A549 (cell line): ENCODE measurements around the gene PKD1. TPM values are rescaled to one million over a fixed set of nuclear protein-coding genes. Genes with fewer than 3 reads are reported as not detected.

Experiments
- ATAC-seq, 2 experiments: fragments of 200-7000 bp in 1 of 2; fragments of >200 bp in 1 of 2; cut with Nextera tagmentation in 1 of 2; cut with Tn5 transposase in 1 of 2; 3 replicates each; pipeline versions ENCODE4 v1.8.0 to v1.9.1; 2018 to 2020; ENCODE audit warnings: mild to moderate bottlenecking in 1 of 2, moderate library complexity in 1 of 2
- CTCF ChIA-PET: fragments of 300-600 bp; sonication (Branson Sonifier 250); formaldehyde crosslinking; extraction: SDS; loops from one replicate; lab custom pipeline; 2021; ENCODE audit warnings: antibody characterized with exemption, inconsistent platforms; lab: Yijun Ruan, JAX
- POLR2A ChIA-PET: fragments of 350-600 bp; formaldehyde crosslinking; extraction: SDS; loops from one replicate; lab custom pipeline; 2021; ENCODE audit warnings: antibody characterized with exemption, inconsistent platforms; lab: Yijun Ruan, JAX
- DNase-seq, 2 experiments: peaks; one replicate each; pipeline versions ENCODE4 v3.0.0 to v3.0.0-alpha.2; 2011 to 2016; ENCODE audit warnings: low read depth in 1 of 2, low spot score in 1 of 2
- FAIRE-seq: peaks from 2 replicates; lab custom pipeline; 2011; peaks lifted over from hg19 to GRCh38; lab: Jason Lieb, UNC
- H3K27ac ChIP-seq, 2 experiments: fragments of >200 bp; sonication (Bioruptor Twin); formaldehyde crosslinking; 3 replicates each; pipeline ENCODE4 v1.5.1; 2016 to 2017
- H3K4me1 ChIP-seq: fragments of >200 bp; sonication (Bioruptor Twin); formaldehyde crosslinking; 3 replicates; pipeline ENCODE4 v1.6.1; 2016
- H3K4me2 ChIP-seq: fragments of >200 bp; sonication (Bioruptor Twin); formaldehyde crosslinking; 3 replicates; pipeline ENCODE4 v1.6.1; 2016
- H3K4me3 ChIP-seq: fragments of >200 bp; sonication (Bioruptor Twin); formaldehyde crosslinking; 3 replicates; pipeline ENCODE4 v1.5.1; 2016
- H3K9me3 ChIP-seq: fragments of >200 bp; sonication (Bioruptor Twin); formaldehyde crosslinking; 3 replicates; pipeline ENCODE4 v1.6.1; 2016
- CBX2 ChIP-seq: fragments of 200-600 bp; sonication (generic); IDR thresholded peaks from 2 replicates; pipeline ENCODE4 v1.6.1; 2016; ENCODE audit warnings: low read depth, mild to moderate bottlenecking, borderline replicate concordance
- CBX8 ChIP-seq: fragments of 200-600 bp; sonication (generic); IDR thresholded peaks from 2 replicates; pipeline ENCODE4 v1.6.1; 2016
- CHD4 ChIP-seq: fragments of 200-600 bp; sonication (generic); IDR thresholded peaks from 2 replicates; pipeline ENCODE4 v1.6.1; 2016; ENCODE audit warnings: antibody characterized with exemption, mild to moderate bottlenecking, borderline replicate concordance
- CTCF ChIP-seq: fragments of >200 bp; sonication (Bioruptor Twin); formaldehyde crosslinking; IDR thresholded peaks from 3 replicates; pipeline ENCODE4 v1.5.1; 2016
- E2F6 ChIP-seq: IDR thresholded peaks from 2 replicates; pipeline ENCODE4 v1.6.1; 2012; ENCODE audit warnings: low read depth, borderline replicate concordance
- EHF ChIP-seq: fragments of 250-450 bp; sonication (Bioruptor Pico); IDR thresholded peaks from 2 replicates; pipeline ENCODE4 v1.5.0; 2020; ENCODE audit warnings: mild to moderate bottlenecking
- EHMT2 ChIP-seq: fragments of 200-600 bp; sonication (generic); IDR thresholded peaks from 2 replicates; pipeline ENCODE4 v1.6.1; 2016; ENCODE audit warnings: antibody characterized with exemption, low read depth, mild to moderate bottlenecking, moderate library complexity
- FOSL2 ChIP-seq, 2 experiments: fragments of 450-650 bp in 1 of 2; fragments of >200 bp in 1 of 2; sonication (Bioruptor Twin) in 1 of 2; formaldehyde crosslinking; IDR thresholded peaks; 2 replicates each; pipeline versions ENCODE4 v1.5.0 to v1.6.1; 2016 to 2020; ENCODE audit warnings: mild to moderate bottlenecking in 1 of 2, moderate library complexity in 1 of 2
- HEYL ChIP-seq: fragments of 250-450 bp; sonication (Bioruptor Pico); IDR thresholded peaks from 2 replicates; pipeline ENCODE4 v1.8.0; 2021; ENCODE audit warnings: mild to moderate bottlenecking, moderate library complexity
- HOXB13 ChIP-seq: fragments of 250-450 bp; sonication (Bioruptor Pico); IDR thresholded peaks from 2 replicates; pipeline ENCODE4 v1.5.0; 2020; ENCODE audit warnings: low read depth, mild to moderate bottlenecking, moderate library complexity
- MYC ChIP-seq: IDR thresholded peaks from 2 replicates; pipeline ENCODE4 v1.6.1; 2012; ENCODE audit warnings: mild to moderate bottlenecking, inconsistent platforms, low read length, improper control_type of control experiment, borderline replicate concordance
- POLR2A ChIP-seq: IDR thresholded peaks from 2 replicates; pipeline ENCODE4 v1.6.1; 2012; ENCODE audit warnings: mild to moderate bottlenecking, low read length
- POLR2AphosphoS2 ChIP-seq: conservative IDR thresholded peaks from 2 replicates; pipeline ENCODE4 v1.6.1; 2012; ENCODE audit warnings: low read length, improper control_type of control experiment, inconsistent platforms
- RARB ChIP-seq: fragments of 250-450 bp; sonication (Bioruptor Pico); IDR thresholded peaks from 2 replicates; pipeline ENCODE4 v1.8.0; 2021; ENCODE audit warnings: mild to moderate bottlenecking, moderate library complexity
- RCOR1 ChIP-seq: fragments of 150-350 bp; IDR thresholded peaks from 2 replicates; pipeline ENCODE4 v1.6.1; 2014; ENCODE audit warnings: antibody characterized with exemption, low read length, low read depth
- REST ChIP-seq: fragments of 200-600 bp; sonication (generic); IDR thresholded peaks from 2 replicates; pipeline ENCODE4 v1.6.1; 2016; ENCODE audit warnings: antibody characterized with exemption, mild to moderate bottlenecking, moderate library complexity
- RNF2 ChIP-seq: fragments of 200-600 bp; sonication (generic); IDR thresholded peaks from 2 replicates; pipeline ENCODE4 v1.6.1; 2016; ENCODE audit warnings: low read depth, mild to moderate bottlenecking, antibody characterized with exemption, moderate library complexity, borderline replicate concordance
- SMC3 ChIP-seq: fragments of >200 bp; sonication (Bioruptor Twin); formaldehyde crosslinking; IDR thresholded peaks from 3 replicates; pipeline ENCODE4 v1.6.1; 2018; ENCODE audit warnings: inconsistent platforms
- TP53 ChIP-seq: fragments of 250-450 bp; sonication (Bioruptor Pico); IDR thresholded peaks from 2 replicates; pipeline ENCODE4 v1.5.0; 2021; ENCODE audit warnings: mild to moderate bottlenecking, moderate library complexity
- ZC3H11A ChIP-seq: fragments of 450-650 bp; IDR thresholded peaks from 2 replicates; pipeline ENCODE4 v1.6.1; 2014; ENCODE audit warnings: antibody characterized with exemption, mild to moderate bottlenecking
- ZSCAN20 ChIP-seq: fragments of 250-450 bp; sonication (Bioruptor Pico); IDR thresholded peaks from 2 replicates; pipeline ENCODE4 v1.8.0; 2022; ENCODE audit warnings: mild to moderate bottlenecking, moderate library complexity
- WGBS: methylation state at CpG from one replicate; pipeline ENCODE4 v1.1.6; 2017; ENCODE audit errors: missing lambda C conversion rate; 5-methylcytosine and 5-hydroxymethylcytosine counted together
- polyA plus RNA-seq, 4 experiments: library from polyadenylated mRNA; depleted of rRNA in 3 of 4; stranded (reverse); fragments of >200 nt; fragmentation: RNase III in 1 of 4; extraction: RNeasy Plus Mini Kit Qiagen cat#74134 plus additional on column Dnase treatment in 1 of 4; gene quantifications; 2 replicates in 3 of 4; 3 replicates in 1 of 4; pipeline ENCODE4 v1.2.3, GENCODE V29; 2011 to 2017

The PKD1 gene
- polyA plus RNA-seq, 2 of the 4 experiments (the other 2 are of a cell fraction), result 11.5 to 39.2 TPM

GRCh38 chr16:2180962-2181923 is 45.5 kb upstream of the PKD1 start:
- Histone ChIP-seq H3K9me3 (no peaks in the 10 kb centered on the region), H3K27ac (no peak overlapping the region), H3K4me3 (no peak overlapping the region), H3K4me1 (no peaks in the 10 kb centered on the region), H3K4me2 (no peak overlapping the region)
- TF ChIP-seq ZSCAN20 (CRISPR knock-in tag) (no peak), RARB (CRISPR knock-in tag) (no peak), CBX2 (no peak), CHD4 (no peak), E2F6 (no peak), FOSL2 (IDR thresholded peaks at IDR 0.05) (no peak), FOSL2 (CRISPR knock-in tag; IDR thresholded peaks at IDR 0.05) (no peak), HEYL (no peak), TP53 (CRISPR knock-in tag) (no peak), RNF2 (no peak)
- WGBS, result 92% methylated on average over 23 of the region's 46 CpGs
- no peak for DNase-seq
- no peak for FAIRE-seq
- ChIA-PET POLR2A (interaction anchor here (1.9 kb wide), 1 partner anchor 26 kb away, joined by 7 read pairs; the partner anchor contains the start of gene TRAF7), CTCF (interaction anchor here (0.9 to 2.9 kb wide), 2 partner anchors 13 to 14 kb away, joined by 3 to 13 read pairs; no protein-coding TSS in a partner anchor)
- ATAC-seq, result no peak

- no peak for DNase-seq
- Histone ChIP-seq H3K9me3 (no peaks in the 10 kb centered on the region), H3K27ac (no peak overlapping the region), H3K4me3 (no peak overlapping the region), H3K4me2 (no peak overlapping the region), H3K4me1 (no peaks in the 10 kb centered on the region)
- TF ChIP-seq CBX8 (no peak), CTCF (no peak), SMC3 (no peak), POLR2AphosphoS2 (no peak), EHF (CRISPR knock-in tag) (no peak), POLR2A (no peak), HOXB13 (CRISPR knock-in tag) (no peak), REST (no peak), EHMT2 (no peak), MYC (no peak), ZC3H11A (no peak), RCOR1 (no peak)
- no peak for FAIRE-seq
- ChIA-PET POLR2A (interaction anchor here (1.9 kb wide), 1 partner anchor 25 kb away, joined by 7 read pairs; the partner anchor contains the start of gene TRAF7), CTCF (interaction anchor here (2.9 kb wide), 1 partner anchor 15 kb away, joined by 13 read pairs; no protein-coding TSS in a partner anchor)
- ATAC-seq, result no peak
- WGBS, result 97% methylated on average over 21 of the region's 43 CpGs
Measured at GRCh38 chr16:2180461-2180860, 44.8 kb upstream of the PKD1 start.
